GM18868 (cell line): Measurements from ENCODE around the gene TSPAN13.
"Not testable (repeated sequence)": the region's sequence is repeated elsewhere in the genome, so short reads cannot be mapped to it uniquely, and the experiment has no call there.

Source experiments
- ATAC-seq: cut with Tn5 transposase; IDR thresholded peaks from one replicate; pipeline ENCODE4 v1.9.1; 2021; ENCODE audit warnings: mild to moderate bottlenecking, moderate library complexity; ENCODE audit not compliant: unreplicated experiment

TSPAN13 gene

GRCh38 chr7:16740623-16740953 lies 13.0 kb upstream of the TSPAN13 start:
- no peak for ATAC-seq

DNA sequence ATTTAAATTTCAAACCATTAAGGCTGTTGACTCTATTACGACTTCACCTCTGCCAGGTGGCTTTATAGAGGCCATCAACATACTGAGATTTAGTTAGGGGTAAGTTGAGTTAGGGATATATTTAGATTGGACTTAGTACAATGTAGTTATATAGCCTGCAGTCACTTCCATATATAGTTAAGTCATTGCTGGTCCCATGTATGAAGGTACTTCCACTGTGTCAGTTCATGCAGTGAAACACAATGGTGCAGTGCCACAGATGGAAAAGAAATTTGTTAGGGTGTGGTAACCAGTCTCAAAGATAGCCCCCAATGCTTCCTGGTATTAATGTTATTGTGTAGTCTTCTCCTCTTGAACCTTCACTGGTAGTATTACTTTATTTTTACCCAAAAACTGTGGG lies 12.6 kb upstream of the TSPAN13 start:
- ATAC-seq: no peak

- no peak for ATAC-seq
These were observed 11.9 kb upstream of the TSPAN13 start for GRCh38 chr7:16741676-16742075.

DNA sequence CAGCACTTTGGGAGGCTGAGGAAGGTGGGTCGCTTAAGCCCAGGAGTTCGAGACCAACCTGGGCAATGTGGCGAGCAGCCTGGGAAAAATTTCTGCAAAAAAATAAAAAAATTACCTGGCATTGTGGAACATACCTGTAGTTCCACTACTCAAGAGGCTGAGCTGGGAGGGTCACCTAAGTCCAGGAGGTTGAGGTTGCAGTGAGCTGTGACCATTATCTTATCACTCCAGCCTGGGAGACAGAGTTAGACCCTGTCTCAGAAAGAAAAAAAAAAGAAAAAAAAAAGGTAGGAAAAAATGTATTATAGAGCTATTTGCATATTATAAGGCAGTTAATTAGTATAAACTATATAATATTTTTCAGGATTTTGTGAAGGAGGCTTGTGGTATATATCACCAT lies 11.0 kb upstream of the TSPAN13 start:
- no peak for ATAC-seq

GRCh38 chr7:16743236-16743635 lies 10.3 kb upstream of the TSPAN13 start:
- no peak for ATAC-seq

DNA sequence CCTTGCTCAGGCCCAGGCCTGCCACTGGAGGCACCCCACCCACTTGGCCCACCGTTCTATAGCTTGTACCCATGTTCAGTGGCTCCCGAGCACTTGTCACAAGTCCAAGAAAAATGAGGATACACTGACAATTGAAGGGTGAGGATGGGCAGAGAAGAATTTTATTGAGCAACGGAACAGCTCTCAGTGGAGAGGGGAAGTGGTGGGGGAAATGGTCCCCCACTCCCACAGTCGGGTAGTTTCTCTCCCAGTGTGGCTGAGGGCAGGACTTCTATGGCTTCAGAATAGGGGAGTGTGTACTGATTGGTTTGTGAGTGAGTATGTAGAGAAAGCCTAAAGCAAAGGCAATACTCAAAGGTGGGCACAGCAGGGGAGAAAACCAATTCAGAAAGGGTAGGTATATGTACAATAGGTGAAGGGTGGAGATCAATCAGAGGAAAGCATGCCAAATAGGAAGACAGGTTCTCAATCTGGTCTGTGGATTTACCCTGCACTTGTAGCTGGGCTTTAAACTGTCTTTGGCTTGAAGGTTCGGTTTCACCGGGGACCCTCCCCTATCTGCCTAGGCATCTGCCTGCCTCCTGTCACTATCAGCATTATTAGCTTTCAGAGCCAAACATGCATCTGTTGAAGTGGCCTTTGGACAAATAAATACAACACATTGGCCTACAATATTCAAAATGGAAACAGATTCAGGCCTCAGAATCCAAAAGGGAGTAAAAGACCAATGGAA lies 8.9 kb upstream of the TSPAN13 start:
- ATAC-seq: no peak

GRCh38 chr7:16745645-16746044 lies 7.9 kb upstream of the TSPAN13 start:
- no peak for ATAC-seq

- no peak for ATAC-seq
These were observed 6.5 kb upstream of the TSPAN13 start for GRCh38 chr7:16747102-16747501.

DNA sequence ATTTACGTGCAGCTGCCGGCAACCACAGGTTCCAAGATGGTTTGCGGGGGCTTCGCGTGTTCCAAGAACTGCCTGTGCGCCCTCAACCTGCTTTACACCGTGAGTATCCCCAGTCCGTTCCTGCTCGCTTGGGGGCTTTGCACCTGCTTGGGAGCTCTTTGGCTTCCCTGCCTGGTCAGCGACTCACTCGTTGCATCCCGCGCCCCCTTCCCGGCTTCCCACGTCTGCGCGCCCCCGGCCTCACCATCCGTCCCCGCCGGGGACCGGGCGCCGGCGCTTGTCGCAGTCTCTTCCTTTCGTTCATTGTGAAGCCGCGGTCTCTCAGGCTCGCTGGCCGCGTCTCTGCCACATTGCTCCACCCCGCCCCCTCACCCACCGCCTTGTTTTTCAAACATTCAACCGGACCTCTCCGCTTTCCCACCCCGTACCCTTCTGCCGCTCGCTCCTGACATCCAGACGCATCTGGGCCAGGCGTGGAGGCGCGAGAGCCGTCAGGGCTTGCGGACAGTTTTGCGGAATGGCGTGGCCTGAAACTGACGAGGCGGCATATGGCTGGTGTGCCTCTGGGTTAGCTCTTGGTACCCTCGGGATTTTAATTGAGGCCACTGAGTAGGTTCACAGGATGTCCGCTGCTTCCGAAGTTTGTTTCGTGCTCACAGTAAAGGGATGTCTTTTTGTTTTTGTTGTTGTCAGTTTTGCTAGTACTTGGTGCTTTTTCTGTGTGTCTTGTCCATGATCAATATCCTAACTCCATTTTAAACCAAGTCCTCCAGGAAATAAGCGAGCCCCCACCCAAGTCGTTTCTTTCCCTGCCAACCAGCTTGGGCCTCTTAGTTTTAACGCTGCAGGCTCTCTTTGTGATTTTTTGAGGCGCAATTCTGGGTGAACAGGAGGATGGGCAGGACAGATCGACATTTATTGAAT lies 639 bp downstream of the TSPAN13 start:
- peak; percentile 21 for ATAC-seq

GRCh38 chr7:16754856-16755317 lies 1.3 kb downstream of the TSPAN13 start:
- no peak for ATAC-seq

- ATAC-seq: no peak
These were observed 1.8 kb downstream of the TSPAN13 start for GRCh38 chr7:16755397-16755796.

DNA sequence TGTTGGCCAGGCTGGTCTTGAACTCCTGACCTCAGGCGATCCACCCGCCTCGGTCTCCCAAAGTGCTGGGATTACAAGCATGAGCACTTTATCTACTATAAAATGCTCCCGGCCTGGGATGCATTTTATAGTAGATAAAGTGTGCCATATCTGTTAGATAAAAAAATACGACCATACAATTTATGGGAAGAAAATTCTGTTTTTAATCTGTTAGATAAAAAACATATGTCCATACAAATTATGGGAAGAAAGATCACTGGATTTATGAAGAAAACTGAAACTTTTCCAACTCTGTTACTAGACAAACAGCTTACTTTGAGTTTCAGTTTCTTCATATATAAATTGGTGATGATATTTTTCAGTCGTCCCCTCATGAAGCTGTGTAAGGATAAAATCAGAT lies 4.5 kb downstream of the TSPAN13 start:
- ATAC-seq: no peak

- ATAC-seq: no peak
These were observed 5.4 kb downstream of the TSPAN13 start for GRCh38 chr7:16758631-16759611.

DNA sequence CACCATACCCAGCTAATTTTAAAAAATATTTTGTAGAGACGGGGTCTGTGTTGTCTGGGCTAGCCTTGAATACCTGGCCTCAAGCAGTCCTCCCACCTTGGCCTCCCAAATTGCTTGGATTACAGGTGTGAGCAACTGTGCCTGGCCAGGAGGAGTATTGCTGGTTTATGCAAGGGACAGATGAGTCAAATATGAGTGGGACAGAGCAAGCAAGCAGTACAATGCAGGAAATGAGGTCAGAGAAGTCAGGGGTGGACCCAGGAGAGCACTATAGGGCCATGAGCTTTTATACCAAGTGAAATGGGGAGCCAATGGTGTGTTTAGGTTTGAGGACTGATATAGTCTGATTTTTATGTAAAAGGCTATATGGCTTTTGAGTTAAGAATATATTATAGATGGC lies 6.3 kb downstream of the TSPAN13 start:
- ATAC-seq: no peak

- no peak for ATAC-seq
These were observed 8.6 kb downstream of the TSPAN13 start for GRCh38 chr7:16762177-16762576.

DNA sequence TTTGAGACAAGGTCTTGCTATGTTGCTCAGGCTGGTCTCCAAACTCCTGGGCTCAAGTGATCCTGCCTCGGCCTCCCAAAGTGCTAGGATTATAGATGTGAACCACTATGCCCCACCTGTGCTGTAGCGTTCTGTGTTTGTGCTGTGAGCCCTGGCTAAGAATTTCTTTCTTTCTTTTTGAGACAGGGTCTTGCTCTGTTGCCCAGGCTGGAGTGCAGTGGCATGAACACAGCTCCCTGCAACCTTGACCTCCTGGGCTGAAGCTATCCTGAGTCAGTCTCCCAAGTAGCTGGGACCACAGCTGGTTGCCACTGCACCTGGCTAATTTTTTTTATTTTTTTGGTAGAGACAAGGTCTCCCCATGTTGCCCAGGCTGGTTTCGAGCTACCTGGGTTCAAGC lies 11.4 kb downstream of the TSPAN13 start:
- ATAC-seq: no peak

GRCh38 chr7:16765436-16765859 lies 11.9 kb downstream of the TSPAN13 start:
- ATAC-seq: no peak

DNA sequence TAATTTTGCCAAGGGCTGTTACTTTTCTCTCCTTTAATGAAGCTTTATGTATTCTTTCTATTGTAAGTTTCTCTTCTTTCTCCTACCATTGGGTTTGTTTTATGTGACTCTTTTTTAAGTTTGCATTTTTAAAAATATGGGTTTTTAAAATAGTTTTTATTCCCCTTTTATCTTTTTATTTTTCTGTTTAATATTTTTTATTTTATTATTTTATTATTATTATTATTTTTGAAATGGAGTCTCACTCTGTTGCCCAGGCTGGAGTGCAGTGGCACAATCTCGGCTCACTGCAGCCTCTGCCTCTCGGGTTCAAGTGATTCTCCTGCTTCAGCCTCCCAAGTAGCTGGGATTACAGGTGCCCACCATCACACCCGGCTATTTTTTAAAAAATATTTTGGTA lies 16.4 kb downstream of the TSPAN13 start:
- not testable (repeated sequence) for ATAC-seq

DNA sequence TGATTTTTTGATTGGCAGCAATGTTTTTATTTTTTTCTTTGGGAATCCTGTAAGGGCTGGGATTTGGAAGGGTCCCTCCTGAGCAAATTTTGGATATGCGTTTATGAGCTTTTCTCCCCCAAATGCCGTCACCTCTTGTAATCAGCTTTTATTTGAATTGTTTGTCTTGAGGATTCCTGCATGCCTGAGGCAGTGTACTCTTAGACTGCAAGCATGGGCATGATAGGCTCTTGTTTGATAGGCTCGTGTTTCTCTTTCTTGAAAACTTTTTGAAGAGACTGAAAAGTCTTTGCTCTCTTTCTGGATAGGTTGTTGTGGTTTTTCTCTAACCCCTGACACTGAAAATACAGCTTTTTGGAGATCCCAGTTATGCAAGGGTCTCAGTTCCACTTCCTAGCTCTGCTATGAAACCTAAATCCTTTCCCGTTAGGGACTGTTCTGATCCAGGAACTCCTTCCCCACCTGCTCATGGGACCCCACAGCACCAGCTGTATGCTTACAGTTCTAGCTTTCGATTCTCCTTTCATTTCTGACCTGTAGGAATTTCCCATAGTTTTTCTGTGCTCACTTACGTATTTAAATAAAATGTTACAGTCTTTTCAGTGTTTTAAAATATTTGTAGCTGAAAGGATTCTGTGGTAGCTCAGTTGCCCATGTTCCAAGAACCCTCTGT lies 17.2 kb downstream of the TSPAN13 start:
- ATAC-seq: no peak

GRCh38 chr7:16773326-16773725 lies 19.8 kb downstream of the TSPAN13 start:
- no peak for ATAC-seq
